Vagina (tissue), 2 donors: ENCODE results near the gene SLC7A14. TPM values are rescaled to one million over a fixed set of nuclear protein-coding genes. Genes with fewer than 3 reads are reported as not detected.

Experiments
- DNase-seq, 2 donors: peaks; one replicate each; pipeline ENCODE4 v3.0.0-alpha.2; 2017; ENCODE audit errors: extremely low spot score in 2 of 2
- H3K27ac ChIP-seq: fragments of 200-600 bp; sonication (generic); one replicate; pipeline ENCODE4 v1.5.1; 2019
- H3K27me3 ChIP-seq: fragments of 200-600 bp; sonication (generic); one replicate; pipeline ENCODE4 v1.5.1; 2019
- H3K36me3 ChIP-seq, 2 donors: fragments of 200-600 bp; sonication (generic); one replicate each; pipeline ENCODE4 v1.5.1; 2017 to 2019
- H3K4me1 ChIP-seq: fragments of 200-600 bp; sonication (generic); one replicate; pipeline ENCODE4 v1.5.1; 2019
- H3K4me3 ChIP-seq, 2 donors: fragments of 200-600 bp; sonication (generic); 1 replicate in 1 of 2; 2 replicates in 1 of 2; pipeline ENCODE4 v1.5.1; 2016 to 2019
- H3K9me3 ChIP-seq: fragments of 200-600 bp; sonication (generic); one replicate; pipeline ENCODE4 v1.5.1; 2019
- POLR2A ChIP-seq, 2 donors: fragments of 450-650 bp; IDR thresholded peaks; one replicate each; pipeline ENCODE4 v1.6.1; 2017; ENCODE audit warnings: antibody characterized with exemption in 2 of 2, mild to moderate bottlenecking in 2 of 2, moderate library complexity in 2 of 2
- POLR2AphosphoS5 ChIP-seq, 2 donors: sonication (generic); formaldehyde crosslinking; IDR thresholded peaks; one replicate each; pipeline ENCODE4 v1.9.0; 2017; ENCODE audit warnings: antibody characterized with exemption in 2 of 2, mild to moderate bottlenecking in 2 of 2, low read depth in 1 of 2; ENCODE audit not compliant: insufficient read depth in 1 of 2
- intact Hi-C: fragments of 100-400 bp; cut with DNase I; formaldehyde crosslinking; loops from one replicate; pipeline ENCODE4 v1.15.1; 2023
- total RNA-seq: library from RNA; depleted of rRNA; stranded (reverse); fragments of >200 nt; gene quantifications from one replicate; pipeline ENCODE4 v1.2.3, GENCODE V29; 2016
- TF ChIP-seq, protein P1 (sequence below), 3 experiments: fragments of 450-650 bp in 2 of 3; fragments of 200-600 bp in 1 of 3; sonication (generic) in 1 of 3; IDR thresholded peaks; one replicate each; pipeline ENCODE4 v1.5.1; 2017 to 2019; ENCODE audit warnings: antibody characterized with exemption in 3 of 3, mild to moderate bottlenecking in 2 of 3, moderate library complexity in 2 of 3

SLC7A14 gene
- total RNA-seq, 1 donor from 2014 or later, result 1.2 TPM

DNA sequence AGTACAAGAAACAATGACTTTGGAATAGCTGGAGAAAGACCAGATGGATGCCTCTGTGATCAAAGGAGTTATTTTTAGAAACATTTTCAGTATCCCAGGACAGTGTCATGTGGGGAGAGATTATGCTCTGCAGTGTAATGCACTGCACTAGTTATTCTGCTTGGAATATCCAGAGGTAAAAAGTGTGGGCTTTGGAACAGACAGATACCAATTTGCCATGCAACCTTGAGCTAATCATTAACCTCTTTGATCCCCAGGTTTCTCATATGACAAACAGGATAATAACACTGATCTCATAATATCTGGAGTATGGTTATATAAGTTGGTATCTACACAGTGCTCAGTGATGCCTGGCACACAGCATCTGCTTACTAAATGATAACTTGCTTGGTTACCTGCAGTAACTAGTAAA is 12.2 kb upstream of the SLC7A14 start:
- Histone ChIP-seq H3K4me1 (no peaks in the 10 kb centered on the region), H3K27ac (no peak overlapping the region), H3K36me3 (no peaks in the 10 kb centered on the region), H3K9me3 (no peaks in the 10 kb centered on the region), H3K27me3 (no peaks in the 10 kb centered on the region), H3K4me3 (no peak overlapping the region)
- no peak for DNase-seq
- TF ChIP-seq POLR2A (IDR thresholded peaks at IDR 0.05), result no peak
- intact Hi-C loops, result no loop called here

DNA sequence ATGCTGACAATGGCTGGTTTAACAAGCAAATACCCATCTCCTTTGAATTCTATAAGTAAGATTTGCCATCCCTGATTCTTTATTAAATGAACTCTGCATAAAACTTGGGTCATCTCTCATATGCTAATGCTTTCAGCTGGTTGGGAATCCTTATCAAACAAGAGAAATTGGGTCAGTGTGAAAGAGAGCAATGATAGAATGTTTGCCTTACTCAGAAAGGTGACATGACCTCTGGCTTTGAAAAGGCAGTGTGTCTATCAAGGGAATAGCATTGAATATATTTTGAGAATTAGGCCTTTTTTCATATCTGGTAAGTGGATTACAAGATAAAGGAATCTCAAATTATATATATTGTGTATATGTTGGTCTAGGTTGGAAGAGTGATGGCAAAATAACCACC is 8.7 kb upstream of the SLC7A14 start:
- no peak overlapping the region for H3K27ac ChIP-seq
- H3K4me3 ChIP-seq, result no peak overlapping the region
- TF ChIP-seq, protein P1, sequence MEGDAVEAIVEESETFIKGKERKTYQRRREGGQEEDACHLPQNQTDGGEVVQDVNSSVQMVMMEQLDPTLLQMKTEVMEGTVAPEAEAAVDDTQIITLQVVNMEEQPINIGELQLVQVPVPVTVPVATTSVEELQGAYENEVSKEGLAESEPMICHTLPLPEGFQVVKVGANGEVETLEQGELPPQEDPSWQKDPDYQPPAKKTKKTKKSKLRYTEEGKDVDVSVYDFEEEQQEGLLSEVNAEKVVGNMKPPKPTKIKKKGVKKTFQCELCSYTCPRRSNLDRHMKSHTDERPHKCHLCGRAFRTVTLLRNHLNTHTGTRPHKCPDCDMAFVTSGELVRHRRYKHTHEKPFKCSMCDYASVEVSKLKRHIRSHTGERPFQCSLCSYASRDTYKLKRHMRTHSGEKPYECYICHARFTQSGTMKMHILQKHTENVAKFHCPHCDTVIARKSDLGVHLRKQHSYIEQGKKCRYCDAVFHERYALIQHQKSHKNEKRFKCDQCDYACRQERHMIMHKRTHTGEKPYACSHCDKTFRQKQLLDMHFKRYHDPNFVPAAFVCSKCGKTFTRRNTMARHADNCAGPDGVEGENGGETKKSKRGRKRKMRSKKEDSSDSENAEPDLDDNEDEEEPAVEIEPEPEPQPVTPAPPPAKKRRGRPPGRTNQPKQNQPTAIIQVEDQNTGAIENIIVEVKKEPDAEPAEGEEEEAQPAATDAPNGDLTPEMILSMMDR (IDR thresholded peaks at IDR 0.05), result no peak
- TF ChIP-seq POLR2A (IDR thresholded peaks at IDR 0.05), result no peak
- no peak for TF ChIP-seq POLR2AphosphoS5 (IDR thresholded peaks at IDR 0.05; ENCODE audit: insufficient read depth in 1 of 2, low read depth in 1 of 2)
- no peaks in the 10 kb centered on the region for H3K27me3 ChIP-seq
- DNase-seq, result no peak
- intact Hi-C loops, result no loop called here
- no peaks in the 10 kb centered on the region for H3K9me3 ChIP-seq
- no peaks in the 10 kb centered on the region for H3K36me3 ChIP-seq
- no peaks in the 10 kb centered on the region for H3K4me1 ChIP-seq

DNA sequence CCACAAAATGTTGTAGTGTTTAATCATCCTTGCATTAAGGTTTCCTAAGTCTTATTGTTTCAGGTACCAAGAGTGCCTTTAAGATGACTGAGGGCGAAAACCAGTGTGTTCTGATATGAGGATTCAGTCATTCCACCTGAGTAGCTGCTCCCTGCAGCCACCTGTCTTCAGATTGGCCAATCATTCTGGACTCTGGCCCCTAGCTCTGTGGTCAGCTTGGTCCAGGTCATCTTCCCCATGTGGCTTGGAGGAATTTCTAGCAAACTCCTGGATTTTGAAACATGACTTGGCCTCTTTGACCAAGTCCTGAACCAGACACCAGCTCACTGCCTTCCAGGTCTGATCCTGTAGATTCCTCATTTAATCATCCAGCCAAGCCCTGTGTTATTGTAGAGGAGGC is 7.8 kb upstream of the SLC7A14 start:
- H3K4me3 ChIP-seq, result no peak overlapping the region
- H3K36me3 ChIP-seq, result no peaks in the 10 kb centered on the region
- H3K4me1 ChIP-seq, result no peaks in the 10 kb centered on the region
- no peaks in the 10 kb centered on the region for H3K27me3 ChIP-seq
- H3K27ac ChIP-seq, result no peak overlapping the region
- DNase-seq, result no peak
- TF ChIP-seq POLR2AphosphoS5 (IDR thresholded peaks at IDR 0.05; ENCODE audit: insufficient read depth in 1 of 2, low read depth in 1 of 2) (no peak), POLR2A (IDR thresholded peaks at IDR 0.05) (no peak)
- TF ChIP-seq, protein P1 (IDR thresholded peaks at IDR 0.05), result no peak
- intact Hi-C loops, result no loop called here
- no peaks in the 10 kb centered on the region for H3K9me3 ChIP-seq

DNA sequence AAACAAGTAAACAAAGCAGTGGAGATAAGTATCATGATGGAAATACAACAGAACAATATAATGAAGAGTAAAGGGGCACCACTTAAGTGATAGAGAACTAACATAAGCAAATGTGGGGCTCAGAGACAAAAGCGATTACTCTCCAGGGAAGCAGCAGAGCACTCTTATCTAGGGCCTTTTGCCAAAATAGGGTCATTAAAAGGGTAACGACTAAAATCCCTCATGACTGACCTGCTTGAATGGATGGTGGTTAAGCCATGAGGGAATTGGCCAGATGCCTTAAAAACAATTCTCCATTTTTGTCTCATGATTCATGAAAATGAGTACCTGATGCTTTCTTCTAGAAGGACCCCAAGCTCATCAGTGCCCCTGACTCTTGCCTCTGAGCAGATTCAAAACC is 3.2 kb upstream of the SLC7A14 start:
- TF ChIP-seq POLR2AphosphoS5 (IDR thresholded peaks at IDR 0.05; ENCODE audit: insufficient read depth in 1 of 2, low read depth in 1 of 2) (no peak), POLR2A (IDR thresholded peaks at IDR 0.05) (no peak)
- TF ChIP-seq, protein P1 (IDR thresholded peaks at IDR 0.05), result no peak
- Histone ChIP-seq H3K27me3 (peaks cover 12% of the 10 kb centered on the region), H3K4me1 (peaks cover 13% of the 10 kb centered on the region), H3K9me3 (no peaks in the 10 kb centered on the region), H3K27ac (no peak overlapping the region), H3K36me3 (no peaks in the 10 kb centered on the region), H3K4me3 (no peak overlapping the region)
- intact Hi-C loops, result no loop called here
- DNase-seq, result no peak

DNA sequence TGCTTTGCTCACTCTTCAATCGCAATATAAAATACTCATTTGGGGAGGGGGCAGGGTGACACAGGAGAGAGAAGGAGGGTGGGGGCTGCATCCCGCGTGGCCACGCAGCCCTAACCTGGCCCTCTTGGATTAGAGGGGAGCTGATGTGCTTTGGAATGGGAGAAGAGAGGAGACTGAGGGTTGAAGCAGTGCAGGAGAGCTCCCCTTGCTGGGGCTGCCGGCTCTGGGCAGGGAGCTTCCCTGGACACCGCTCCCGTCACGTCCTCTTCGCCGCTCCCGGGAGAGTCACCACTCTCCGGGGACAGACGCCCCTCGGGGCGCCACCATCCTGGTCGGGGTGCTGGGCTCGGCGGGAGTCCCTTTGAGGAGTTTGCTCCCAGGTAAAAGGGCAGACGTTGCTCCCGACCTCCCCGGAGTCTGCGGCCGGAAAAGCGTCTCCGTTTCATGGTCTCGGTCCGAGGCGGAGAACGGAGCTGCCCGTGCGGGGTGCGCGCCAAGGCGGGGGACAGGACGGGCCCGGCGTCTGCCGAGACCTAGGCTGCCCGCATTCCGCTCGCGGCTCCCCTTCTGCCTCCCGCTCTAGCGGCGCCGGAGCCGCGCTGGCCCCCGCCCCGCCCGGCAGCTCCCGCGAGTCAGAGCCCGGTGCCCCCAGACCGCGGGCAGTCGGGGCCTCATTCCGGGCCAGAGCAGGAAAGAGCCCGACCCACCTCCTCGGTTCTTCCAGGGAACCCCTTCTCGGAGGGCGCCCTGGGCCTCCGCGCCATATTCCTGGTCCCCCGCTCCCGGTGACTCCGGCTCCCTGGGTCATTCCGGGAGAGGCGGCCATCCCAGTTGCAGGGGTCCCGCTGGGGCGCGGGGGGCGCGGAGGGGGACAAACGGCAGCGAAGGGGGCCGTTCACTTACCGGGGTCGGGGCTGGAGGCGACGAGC is 603 bp downstream of the SLC7A14 start:
- no peak overlapping the region for H3K4me3 ChIP-seq
- intact Hi-C loops, result no loop called here
- peaks cover 12% of the 10 kb centered on the region for H3K27me3 ChIP-seq

More for the DNA sequence above, 603 bp downstream of the SLC7A14 start:
- H3K4me1 ChIP-seq, result peaks cover 13% of the 10 kb centered on the region
- no peak overlapping the region for H3K27ac ChIP-seq
- H3K9me3 ChIP-seq, result no peaks in the 10 kb centered on the region
- TF ChIP-seq POLR2AphosphoS5 (IDR thresholded peaks at IDR 0.05; ENCODE audit: insufficient read depth in 1 of 2, low read depth in 1 of 2) (no peak), POLR2A (IDR thresholded peaks at IDR 0.05) (no peak)
- TF ChIP-seq, protein P1 (IDR thresholded peaks at IDR 0.05), result no peak
- no peak for DNase-seq
- H3K36me3 ChIP-seq, result no peaks in the 10 kb centered on the region
